PC-3 (cell line): Measurements from ENCODE around the gene ERMARD. TPM values are rescaled to one million over a fixed set of nuclear protein-coding genes. Genes with fewer than 3 reads are reported as not detected.

Experiments
- ATAC-seq: fragments of 200-7000 bp; cut with Tn5 transposase; 2 replicates; pipeline ENCODE4 v1.9.1; 2020; ENCODE audit warnings: mild to moderate bottlenecking, moderate library complexity
- BruUV-seq: library from RNA; stranded (reverse); fragments of 400-500 nt; replicated peaks from 2 replicates; lab custom pipeline; 2021; lab: Mats Ljungman, UMichigan
- CTCF ChIA-PET: fragments of 300-600 bp; sonication (Branson Sonifier 250); formaldehyde crosslinking; loops from one replicate; lab custom pipeline; 2022; ENCODE audit warnings: antibody characterized with exemption; lab: Charles Lee
- POLR2A ChIA-PET: fragments of 300-600 bp; sonication (Branson Sonifier 250); formaldehyde crosslinking; loops from one replicate; lab custom pipeline; 2022; ENCODE audit warnings: antibody characterized with exemption; ENCODE audit not compliant: unreplicated experiment; lab: Charles Lee
- DNase-seq: peaks from one replicate; pipeline ENCODE4 v3.0.0-alpha.2; 2015
- H2AFZ ChIP-seq: fragments of 300-600 bp; sonication (generic); 2 replicates; pipeline ENCODE4 v1.6.0; 2016; ENCODE audit warnings: antibody characterized with exemption, low read length
- H3F3A ChIP-seq: fragments of 300-600 bp; sonication (generic); one replicate; pipeline ENCODE4 v1.6.0; 2017; ENCODE audit warnings: antibody characterized with exemption, low read length, control low read depth, mild to moderate bottlenecking; ENCODE audit not compliant: unreplicated experiment
- H3K27ac ChIP-seq: fragments of 300-600 bp; sonication (generic); 2 replicates; pipeline ENCODE4 v1.5.1; 2016; ENCODE audit warnings: mild to moderate bottlenecking, low read length
- H3K27me3 ChIP-seq: fragments of 300-600 bp; sonication (generic); 2 replicates; pipeline ENCODE4 v1.6.1; 2016; ENCODE audit warnings: low read length, mixed read lengths
- H3K36me3 ChIP-seq: fragments of 300-600 bp; sonication (generic); 2 replicates; pipeline ENCODE4 v1.6.1; 2016; ENCODE audit warnings: low read depth, mixed run types, low read length, mixed read lengths
- H3K4me1 ChIP-seq: fragments of 300-600 bp; sonication (generic); 2 replicates; pipeline ENCODE4 v1.5.1; 2016; ENCODE audit warnings: low read length; ENCODE audit not compliant: insufficient read depth
- H3K4me2 ChIP-seq: fragments of 300-600 bp; sonication (generic); 2 replicates; pipeline ENCODE4 v1.6.0; 2016; ENCODE audit warnings: low read length
- H3K4me3 ChIP-seq: fragments of 300-600 bp; sonication (generic); 2 replicates; pipeline ENCODE4 v1.5.1; 2016; ENCODE audit warnings: mild to moderate bottlenecking, low read length, mixed read lengths
- H3K79me2 ChIP-seq: fragments of 300-600 bp; sonication (generic); 2 replicates; pipeline ENCODE4 v1.6.1; 2017; ENCODE audit warnings: low read length, mixed read lengths
- H3K9ac ChIP-seq: fragments of 300-600 bp; sonication (generic); 2 replicates; pipeline ENCODE4 v1.6.0; 2016; ENCODE audit warnings: mild to moderate bottlenecking, low read length
- H3K9me2 ChIP-seq: fragments of 300-600 bp; sonication (generic); replicated peaks from 2 replicates; pipeline ENCODE4 v1.6.1; 2016; ENCODE audit warnings: mixed run types, low read length, mixed read lengths
- H3K9me3 ChIP-seq: fragments of 300-600 bp; sonication (generic); 2 replicates; pipeline ENCODE4 v1.6.1; 2016; ENCODE audit warnings: low read length, mixed read lengths
- H4K20me1 ChIP-seq: fragments of 300-600 bp; sonication (generic); 2 replicates; pipeline ENCODE4 v1.6.1; 2016; ENCODE audit warnings: low read length, mixed read lengths
- EZH2 ChIP-seq: fragments of 300-600 bp; sonication (generic); IDR thresholded peaks from one replicate; pipeline ENCODE4 v1.6.1; 2017; ENCODE audit warnings: antibody characterized with exemption, mild to moderate bottlenecking, low read length; ENCODE audit not compliant: unreplicated experiment
- EZH2phosphoT487 ChIP-seq: fragments of 300-600 bp; sonication (generic); IDR thresholded peaks from 2 replicates; pipeline ENCODE4 v1.6.1; 2018; ENCODE audit warnings: mild to moderate bottlenecking, antibody characterized with exemption, low read length, borderline replicate concordance
- intact Hi-C: fragments of 100-400 bp; cut with micrococcal nuclease; formaldehyde crosslinking; loops from 2 replicates; pipeline ENCODE4 v1.9.0; 2023
- total RNA-seq: library from RNA; depleted of rRNA; stranded (reverse); fragments of >200 nt; gene quantifications from 2 replicates; pipeline ENCODE4 v1.2.3, GENCODE V29; 2014
- TF ChIP-seq, protein P1 (sequence below): fragments of 300-600 bp; sonication (generic); conservative IDR thresholded peaks from 2 replicates; pipeline ENCODE4 v1.5.1; 2017; ENCODE audit warnings: antibody characterized with exemption, low read depth, mild to moderate bottlenecking, low read length

ERMARD gene
- total RNA-seq, 1 experiment from 2014 or later: 16.3 TPM

DNA sequence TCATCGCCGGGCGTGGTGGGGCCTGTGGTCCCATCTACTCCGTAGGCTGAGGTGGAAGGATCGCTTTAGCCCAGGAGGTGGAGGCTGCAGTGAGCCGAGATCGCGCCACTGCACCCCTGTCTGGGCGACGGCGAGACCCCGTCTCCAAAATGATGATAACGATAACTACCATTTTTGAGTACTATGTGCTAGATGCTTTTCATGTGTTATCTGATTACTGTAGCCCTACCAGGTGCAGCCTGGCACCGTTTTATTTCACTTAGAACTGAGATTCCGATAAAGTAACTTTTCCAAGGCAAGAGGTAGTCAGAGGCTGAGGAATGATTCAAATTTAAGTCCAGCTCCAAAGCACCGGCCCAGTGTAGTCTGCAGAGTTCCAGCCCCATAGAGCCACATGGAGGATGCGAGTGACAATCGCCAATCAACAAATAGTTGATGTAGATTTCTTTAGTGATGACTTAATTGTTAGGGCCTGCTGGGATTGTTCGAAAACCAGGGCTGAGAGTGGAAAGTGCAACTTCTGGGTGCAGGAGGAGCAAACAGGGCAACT, 727 bp downstream of the ERMARD start:
- 0 out of 2 replicates have a peak, but pooled peaks have one; percentile 6 for ATAC-seq
- H3K9me2 ChIP-seq: no peaks in the 10 kb centered on the region
- BruUV-seq: no TSS peak
- ChIA-PET POLR2A (interaction anchor here (0.6 kb wide), 1 partner anchor 541 kb away, joined by 5 read pairs; no protein-coding TSS in a partner anchor), CTCF (no interaction called here)
- H3K4me2 ChIP-seq: peak overlapping the region; percentile 99
- H3K9ac ChIP-seq: peak overlapping the region; percentile 93
- peak overlapping the region; percentile 70 for H3K27ac ChIP-seq
- H3K4me3 ChIP-seq: peak overlapping the region; percentile 83
- H3K79me2 ChIP-seq: peaks cover 28% of the 10 kb centered on the region
- intact Hi-C loops: loop anchor here (5.0 kb wide), 1 partner anchor 50 kb away; the partner anchor contains the start of genes C6orf120 and WDR27
- H3K27me3 ChIP-seq: no peaks in the 10 kb centered on the region
- H3F3A ChIP-seq: no peaks in the 10 kb centered on the region
- H3K9me3 ChIP-seq: no peaks in the 10 kb centered on the region
- H3K4me1 ChIP-seq: peaks cover 8% of the 10 kb centered on the region; the same call in 1 of the 2 replicates
- no peaks in the 10 kb centered on the region for H3K36me3 ChIP-seq
- H4K20me1 ChIP-seq: no peaks in the 10 kb centered on the region
- TF ChIP-seq, protein P1, sequence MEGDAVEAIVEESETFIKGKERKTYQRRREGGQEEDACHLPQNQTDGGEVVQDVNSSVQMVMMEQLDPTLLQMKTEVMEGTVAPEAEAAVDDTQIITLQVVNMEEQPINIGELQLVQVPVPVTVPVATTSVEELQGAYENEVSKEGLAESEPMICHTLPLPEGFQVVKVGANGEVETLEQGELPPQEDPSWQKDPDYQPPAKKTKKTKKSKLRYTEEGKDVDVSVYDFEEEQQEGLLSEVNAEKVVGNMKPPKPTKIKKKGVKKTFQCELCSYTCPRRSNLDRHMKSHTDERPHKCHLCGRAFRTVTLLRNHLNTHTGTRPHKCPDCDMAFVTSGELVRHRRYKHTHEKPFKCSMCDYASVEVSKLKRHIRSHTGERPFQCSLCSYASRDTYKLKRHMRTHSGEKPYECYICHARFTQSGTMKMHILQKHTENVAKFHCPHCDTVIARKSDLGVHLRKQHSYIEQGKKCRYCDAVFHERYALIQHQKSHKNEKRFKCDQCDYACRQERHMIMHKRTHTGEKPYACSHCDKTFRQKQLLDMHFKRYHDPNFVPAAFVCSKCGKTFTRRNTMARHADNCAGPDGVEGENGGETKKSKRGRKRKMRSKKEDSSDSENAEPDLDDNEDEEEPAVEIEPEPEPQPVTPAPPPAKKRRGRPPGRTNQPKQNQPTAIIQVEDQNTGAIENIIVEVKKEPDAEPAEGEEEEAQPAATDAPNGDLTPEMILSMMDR: no peak
- TF ChIP-seq EZH2phosphoT487: no peak
- no peak for TF ChIP-seq EZH2
- DNase-seq: no peak
- peak overlapping the region; percentile 79 for H2AFZ ChIP-seq

DNA sequence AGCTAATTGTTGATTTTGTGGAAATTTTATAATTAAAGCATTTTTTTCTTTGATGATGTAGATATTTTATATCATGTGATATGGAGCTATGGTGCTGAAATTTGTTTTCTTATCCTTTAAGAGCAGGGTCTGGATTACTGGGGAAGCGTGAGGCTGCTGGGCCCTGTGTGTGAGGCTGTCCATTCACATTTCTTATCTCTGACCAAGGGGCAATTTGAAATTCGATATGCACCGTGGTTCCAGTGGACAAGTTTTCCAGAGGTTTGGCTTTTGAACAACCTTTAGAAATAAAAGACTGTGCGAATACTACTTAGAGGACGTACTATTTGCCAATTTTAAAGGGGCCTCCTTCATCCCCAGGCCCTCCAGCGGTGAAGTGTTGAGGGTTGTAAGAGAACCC, 3.7 kb downstream of the ERMARD start:
- no peak overlapping the region for H3K9ac ChIP-seq
- H3K79me2 ChIP-seq: peaks cover 23% of the 10 kb centered on the region
- TF ChIP-seq EZH2 (no peak), EZH2phosphoT487 (no peak)
- TF ChIP-seq, protein P1: no peak
- no peaks in the 10 kb centered on the region for H4K20me1 ChIP-seq
- DNase-seq: no peak
- no peaks in the 10 kb centered on the region for H3K9me3 ChIP-seq
- no peak overlapping the region for H3K4me3 ChIP-seq
- no peak for ATAC-seq
- peaks cover 8% of the 10 kb centered on the region; the same call in 1 of the 2 replicates for H3K4me1 ChIP-seq
- intact Hi-C loops: no loop called here
- H3K36me3 ChIP-seq: no peaks in the 10 kb centered on the region
- H3K27me3 ChIP-seq: no peaks in the 10 kb centered on the region
- CTCF ChIA-PET: no interaction called here
- no peak overlapping the region for H3K27ac ChIP-seq
- no peaks in the 10 kb centered on the region for H3F3A ChIP-seq
- POLR2A ChIA-PET: no interaction called here
- H3K4me2 ChIP-seq: no peak overlapping the region
- BruUV-seq: no TSS peak
- H3K9me2 ChIP-seq: no peaks in the 10 kb centered on the region
- no peak overlapping the region for H2AFZ ChIP-seq

DNA sequence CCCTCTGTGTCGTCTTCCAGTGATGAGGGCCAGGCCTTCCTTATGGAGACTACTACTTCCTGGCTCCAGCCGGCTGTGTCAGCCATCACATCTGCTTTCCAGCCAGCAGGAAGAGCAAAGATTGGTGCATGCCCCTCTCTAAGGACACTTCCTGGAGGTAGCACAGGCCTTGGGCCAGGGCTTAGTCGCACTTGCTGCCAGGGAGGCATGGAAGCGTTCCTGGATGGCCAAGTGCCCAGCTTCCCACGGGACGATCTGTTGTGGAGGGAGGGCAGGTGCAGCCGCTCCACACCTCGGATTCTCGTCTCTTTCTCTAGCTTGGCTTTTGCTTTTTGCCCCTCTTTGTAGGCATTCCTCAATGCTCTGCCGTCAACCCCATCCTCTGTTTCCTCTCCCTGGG, 11.9 kb downstream of the ERMARD start:
- ATAC-seq (no peak), DNase-seq (no peak)
- Histone ChIP-seq H3K27ac (no peak overlapping the region), H3K9me2 (no peaks in the 10 kb centered on the region), H3K27me3 (no peaks in the 10 kb centered on the region), H3K36me3 (peaks cover 6% of the 10 kb centered on the region), H3K4me1 (no peaks in the 10 kb centered on the region), H3K79me2 (no peaks in the 10 kb centered on the region), H3K9ac (no peak overlapping the region), H4K20me1 (no peaks in the 10 kb centered on the region), H2AFZ (no peak overlapping the region), H3K9me3 (no peaks in the 10 kb centered on the region), H3F3A (no peaks in the 10 kb centered on the region), H3K4me3 (no peak overlapping the region), H3K4me2 (no peak overlapping the region)
- BruUV-seq: no TSS peak
- intact Hi-C loops: no loop called here
- ChIA-PET POLR2A (no interaction called here), CTCF (no interaction called here)
- TF ChIP-seq EZH2phosphoT487: no peak
- TF ChIP-seq EZH2: no peak
- TF ChIP-seq, protein P1: no peak
